HFF-Myc (cell line): ENCODE results near the gene SMCHD1.
A peak's percentile ranks its signal among the peaks of the same experiment; 100 is the strongest.
"Not testable (repeated sequence)": the region's sequence is repeated elsewhere in the genome, so short reads cannot be mapped to it uniquely, and the experiment has no call there.

Source experiments
- DNase-seq: peaks from one replicate; pipeline ENCODE4 v3.0.0-alpha.2; 2011; ENCODE audit warnings: low read depth; ENCODE audit errors: extremely low read depth
- H3K4me3 ChIP-seq: replicated peaks from 2 replicates; pipeline ENCODE4 v1.5.1; 2011; ENCODE audit warnings: low read depth, mild to moderate bottlenecking, control low read depth, low read length
- TF ChIP-seq, protein P1 (sequence below): IDR thresholded peaks from 2 replicates; pipeline ENCODE4 v1.5.1; 2012; ENCODE audit warnings: mild to moderate bottlenecking, low read depth, low read length, control low read depth; ENCODE audit errors: missing control alignments

The SMCHD1 gene

DNA sequence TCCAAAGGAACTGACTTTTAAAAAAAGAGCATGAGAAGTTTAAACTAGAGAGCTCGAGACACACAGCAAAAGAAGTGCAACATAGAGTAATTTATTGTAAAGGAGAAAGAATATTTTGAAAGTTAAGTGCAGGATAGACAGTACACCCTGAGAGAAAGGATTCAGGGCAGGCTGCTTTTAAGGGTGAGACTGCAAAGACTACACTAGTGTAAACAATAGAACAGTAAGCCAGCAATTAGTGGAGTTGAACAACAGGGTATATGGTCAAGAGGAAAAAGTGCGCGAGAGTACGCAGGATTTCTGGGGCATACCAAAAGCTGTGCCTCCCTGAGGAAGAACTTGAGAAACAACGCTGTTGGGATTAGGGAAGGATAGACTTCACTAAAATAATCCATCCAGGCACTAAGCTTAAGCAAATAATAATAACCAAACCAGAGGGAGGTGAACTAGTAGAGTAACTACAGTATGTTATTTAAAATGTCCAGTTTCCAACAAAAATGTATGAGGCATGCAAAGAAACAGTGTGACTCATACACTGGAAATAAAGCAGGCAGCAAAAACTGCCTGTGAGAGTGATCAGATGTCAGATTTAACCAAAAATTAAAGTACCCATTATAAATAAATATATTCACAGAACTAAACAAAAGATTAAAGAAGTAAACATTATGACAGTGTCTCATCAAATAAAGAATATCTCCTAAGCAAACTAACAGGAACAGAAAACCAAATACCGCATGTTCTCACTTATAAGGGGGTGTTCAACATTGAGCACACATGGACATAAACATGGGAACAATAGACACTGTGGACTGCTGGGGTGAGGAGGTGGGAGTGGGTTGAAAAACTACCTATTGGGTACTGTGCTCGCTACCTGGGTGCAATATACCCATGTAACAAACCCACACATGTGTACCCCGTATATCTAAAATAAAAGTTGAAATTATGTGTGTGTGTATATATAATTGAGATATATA lies 150.7 kb downstream of the SMCHD1 start:
- no peak overlapping the region for H3K4me3 ChIP-seq
- peak; percentile 3 for DNase-seq
- TF ChIP-seq, protein P1, sequence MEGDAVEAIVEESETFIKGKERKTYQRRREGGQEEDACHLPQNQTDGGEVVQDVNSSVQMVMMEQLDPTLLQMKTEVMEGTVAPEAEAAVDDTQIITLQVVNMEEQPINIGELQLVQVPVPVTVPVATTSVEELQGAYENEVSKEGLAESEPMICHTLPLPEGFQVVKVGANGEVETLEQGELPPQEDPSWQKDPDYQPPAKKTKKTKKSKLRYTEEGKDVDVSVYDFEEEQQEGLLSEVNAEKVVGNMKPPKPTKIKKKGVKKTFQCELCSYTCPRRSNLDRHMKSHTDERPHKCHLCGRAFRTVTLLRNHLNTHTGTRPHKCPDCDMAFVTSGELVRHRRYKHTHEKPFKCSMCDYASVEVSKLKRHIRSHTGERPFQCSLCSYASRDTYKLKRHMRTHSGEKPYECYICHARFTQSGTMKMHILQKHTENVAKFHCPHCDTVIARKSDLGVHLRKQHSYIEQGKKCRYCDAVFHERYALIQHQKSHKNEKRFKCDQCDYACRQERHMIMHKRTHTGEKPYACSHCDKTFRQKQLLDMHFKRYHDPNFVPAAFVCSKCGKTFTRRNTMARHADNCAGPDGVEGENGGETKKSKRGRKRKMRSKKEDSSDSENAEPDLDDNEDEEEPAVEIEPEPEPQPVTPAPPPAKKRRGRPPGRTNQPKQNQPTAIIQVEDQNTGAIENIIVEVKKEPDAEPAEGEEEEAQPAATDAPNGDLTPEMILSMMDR, result no peak

DNA sequence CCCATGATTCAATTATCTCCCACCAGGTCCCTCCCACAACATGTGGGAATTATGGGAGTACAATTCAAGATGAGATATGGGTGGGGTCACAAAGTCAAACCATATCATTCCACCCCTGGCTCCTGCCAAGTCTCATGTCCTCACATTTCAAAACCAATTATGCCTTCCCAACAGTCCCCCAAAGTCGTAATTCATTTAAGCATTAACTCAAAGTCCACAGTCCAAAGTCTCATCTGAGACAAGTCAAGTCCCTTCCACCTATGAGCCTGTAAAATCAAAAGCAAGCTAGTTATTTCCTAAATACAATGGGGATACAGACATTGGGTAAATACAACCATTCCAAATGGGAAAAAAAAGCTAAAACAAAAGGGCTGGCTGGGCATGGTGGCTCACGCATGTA lies 153.1 kb downstream of the SMCHD1 start:
- not testable (repeated sequence) for H3K4me3 ChIP-seq, DNase-seq

GRCh38 chr18:2809666-2810183 lies 154.2 kb downstream of the SMCHD1 start:
- DNase-seq, H3K4me3 ChIP-seq: not testable (repeated sequence)

DNA sequence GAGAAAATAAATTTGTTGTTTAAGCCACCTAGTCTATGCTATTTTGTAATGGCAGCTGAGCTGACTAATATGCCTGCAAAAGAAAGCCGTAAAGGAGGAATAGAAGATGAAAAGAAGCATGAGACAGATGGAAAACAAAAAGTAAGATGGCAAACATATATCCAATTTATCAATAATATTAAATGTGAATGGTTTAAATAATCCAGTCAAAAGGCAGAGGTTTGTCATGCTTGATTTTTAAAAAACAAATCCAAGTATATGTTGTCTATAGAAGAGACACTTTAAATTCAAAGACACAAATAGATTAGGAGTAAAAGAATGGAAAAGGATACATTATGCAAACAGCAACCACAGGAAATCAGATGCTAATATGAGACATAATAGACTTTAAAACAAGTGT lies 155.9 kb downstream of the SMCHD1 start:
- no peak for DNase-seq
- H3K4me3 ChIP-seq, result no peak overlapping the region
- TF ChIP-seq, protein P1, result no peak

DNA sequence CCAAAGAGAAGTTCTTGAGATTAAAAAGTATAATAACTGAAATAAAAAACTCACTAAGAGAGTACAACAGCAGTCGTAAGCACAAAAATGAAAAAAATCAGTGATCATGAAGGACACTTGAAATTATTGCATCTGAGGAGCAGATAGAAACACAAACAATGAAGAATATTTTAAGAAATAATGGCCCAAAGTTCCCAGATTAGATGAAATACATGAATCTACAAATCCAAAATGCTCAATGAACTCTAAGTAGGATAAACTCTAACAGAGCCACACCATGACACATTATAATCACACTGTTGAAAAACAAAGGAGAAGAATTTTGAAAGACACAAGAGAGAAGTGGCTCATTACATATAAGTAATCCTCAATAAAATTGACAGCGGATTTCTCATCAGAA lies 159.4 kb downstream of the SMCHD1 start:
- no peak overlapping the region for H3K4me3 ChIP-seq
- no peak for DNase-seq
- TF ChIP-seq, protein P1, result no peak

GRCh38 chr18:2818281-2818680 lies 162.8 kb downstream of the SMCHD1 start:
- TF ChIP-seq, protein P1, result no peak
- no peak overlapping the region for H3K4me3 ChIP-seq
- DNase-seq, result no peak

GRCh38 chr18:2821695-2822094 lies 166.2 kb downstream of the SMCHD1 start:
- H3K4me3 ChIP-seq, result no peak overlapping the region
- DNase-seq, result no peak
- TF ChIP-seq, protein P1, result no peak
